Measurements from ENCODE around the gene AGBL4. TPM values are rescaled to one million over a fixed set of nuclear protein-coding genes. Genes with fewer than 3 reads are reported as not detected.
"Not testable (repeated sequence)": the region's sequence is repeated elsewhere in the genome, so short reads cannot be mapped to it uniquely, and the experiment has no call there.

The AGBL4 gene
- total RNA-seq, 1 donor from 2014 or later = not detected

DNA sequence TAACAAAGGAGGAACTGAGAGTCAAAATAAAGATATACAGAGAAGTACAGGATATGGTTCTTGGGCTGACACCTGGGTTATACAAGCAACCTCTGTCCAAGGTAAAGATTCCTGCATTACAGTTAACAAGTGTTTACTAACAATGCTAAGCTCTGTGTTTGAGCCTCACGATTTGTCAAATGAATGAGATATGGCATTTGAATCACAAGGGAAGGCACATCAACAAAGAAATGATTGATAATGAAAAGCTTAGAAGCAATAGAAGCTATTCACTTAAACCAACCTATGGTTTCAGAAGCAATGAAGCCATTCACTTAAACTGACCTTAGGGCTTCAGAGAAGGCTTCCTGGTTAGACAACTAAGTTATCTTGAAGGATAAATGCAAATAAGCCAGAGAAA, 199.5 kb downstream of the AGBL4 start:
- no peak overlapping the region for H3K27ac Mint-ChIP-seq (ENCODE audit: unreplicated experiment)
- no peaks in the 10 kb centered on the region for H3K27me3 Mint-ChIP-seq (ENCODE audit: unreplicated experiment)
- no peak for TF ChIP-seq CTCF (IDR thresholded peaks at IDR 0.05)
- H3K4me1 Mint-ChIP-seq (ENCODE audit: unreplicated experiment) = no peaks in the 10 kb centered on the region
- peaks cover 74% of the 10 kb centered on the region for H3K9me3 Mint-ChIP-seq (ENCODE audit: unreplicated experiment)
- no peaks in the 10 kb centered on the region for H3K36me3 Mint-ChIP-seq (ENCODE audit: unreplicated experiment)
- H3K4me3 Mint-ChIP-seq (ENCODE audit: unreplicated experiment) = no peak overlapping the region
- DNase-seq (ENCODE audit: extremely low spot score, unreplicated experiment) = no peak

DNA sequence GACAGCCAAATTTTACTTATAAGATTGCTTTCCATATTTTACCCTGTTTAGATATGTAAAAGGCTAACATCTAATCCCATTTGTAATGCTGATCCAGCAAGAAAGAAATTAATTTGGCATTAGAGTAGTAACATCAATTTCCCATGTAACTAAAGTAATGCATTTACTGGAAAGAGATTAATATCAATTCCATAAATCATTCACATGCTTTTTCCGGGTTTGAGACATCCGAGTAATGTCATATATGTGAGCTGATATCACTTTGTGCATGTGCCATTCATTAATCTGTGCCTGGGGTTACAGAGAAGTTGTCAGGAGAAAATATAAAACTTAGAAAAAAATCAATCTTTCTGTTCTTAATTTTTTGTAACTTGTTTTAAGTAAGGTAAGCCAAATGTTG, 206.1 kb downstream of the AGBL4 start:
- peaks cover 61% of the 10 kb centered on the region for H3K9me3 Mint-ChIP-seq (ENCODE audit: unreplicated experiment)

GRCh38 chr1:49787013-49787412, 236.7 kb downstream of the AGBL4 start:
- DNase-seq (ENCODE audit: extremely low spot score, unreplicated experiment); H3K4me1 Mint-ChIP-seq (ENCODE audit: unreplicated experiment); H3K4me3 Mint-ChIP-seq (ENCODE audit: unreplicated experiment); H3K27ac Mint-ChIP-seq (ENCODE audit: unreplicated experiment); H3K27me3 Mint-ChIP-seq (ENCODE audit: unreplicated experiment); H3K36me3 Mint-ChIP-seq (ENCODE audit: unreplicated experiment): not testable (repeated sequence)
- peaks cover 33% of the 10 kb centered on the region for H3K9me3 Mint-ChIP-seq (ENCODE audit: unreplicated experiment)

More for the DNA sequence above, 206.1 kb downstream of the AGBL4 start:
- Mint-ChIP-seq H3K36me3 (ENCODE audit: unreplicated experiment) (no peaks in the 10 kb centered on the region), H3K4me3 (ENCODE audit: unreplicated experiment) (no peak overlapping the region), H3K4me1 (ENCODE audit: unreplicated experiment) (no peaks in the 10 kb centered on the region), H3K27me3 (ENCODE audit: unreplicated experiment) (no peaks in the 10 kb centered on the region), H3K27ac (ENCODE audit: unreplicated experiment) (no peak overlapping the region)
- no peak for DNase-seq (ENCODE audit: extremely low spot score, unreplicated experiment)
- no peak for TF ChIP-seq CTCF (IDR thresholded peaks at IDR 0.05)

- no peaks in the 10 kb centered on the region for H3K4me1 Mint-ChIP-seq (ENCODE audit: unreplicated experiment)
- no peak overlapping the region for H3K27ac Mint-ChIP-seq (ENCODE audit: unreplicated experiment)
- TF ChIP-seq CTCF (IDR thresholded peaks at IDR 0.05) = no peak
- H3K36me3 Mint-ChIP-seq (ENCODE audit: unreplicated experiment) = no peaks in the 10 kb centered on the region
- no peak overlapping the region for H3K4me3 Mint-ChIP-seq (ENCODE audit: unreplicated experiment)
- DNase-seq (ENCODE audit: extremely low spot score, unreplicated experiment) = no peak
- no peaks in the 10 kb centered on the region for H3K27me3 Mint-ChIP-seq (ENCODE audit: unreplicated experiment)
- H3K9me3 Mint-ChIP-seq (ENCODE audit: unreplicated experiment) = peaks cover 67% of the 10 kb centered on the region
Measured at GRCh38 chr1:49765034-49765433, 258.7 kb downstream of the AGBL4 start.

DNA sequence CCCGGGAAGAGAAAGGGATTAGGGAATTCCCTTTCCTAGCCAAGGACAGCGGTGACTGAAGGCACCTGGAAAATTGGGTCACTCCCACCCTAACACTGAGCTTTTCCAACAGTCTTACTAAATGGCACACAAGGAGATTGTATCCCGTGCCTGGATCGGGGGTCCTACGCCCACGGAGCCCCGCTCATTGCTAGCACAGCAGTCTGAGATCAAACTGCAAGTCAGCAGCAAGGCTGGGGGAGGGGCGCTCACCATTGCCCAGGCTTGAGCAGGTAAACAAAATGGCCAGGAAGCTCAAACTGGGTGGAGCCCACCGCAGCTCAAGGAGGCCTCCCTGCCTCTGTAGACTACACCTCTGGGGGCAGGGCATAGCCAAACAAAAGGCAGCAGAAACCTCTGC, 285.6 kb downstream of the AGBL4 start:
- H3K27me3 Mint-ChIP-seq (ENCODE audit: unreplicated experiment); H3K4me1 Mint-ChIP-seq (ENCODE audit: unreplicated experiment); H3K4me3 Mint-ChIP-seq (ENCODE audit: unreplicated experiment); DNase-seq (ENCODE audit: extremely low spot score, unreplicated experiment); H3K27ac Mint-ChIP-seq (ENCODE audit: unreplicated experiment); H3K36me3 Mint-ChIP-seq (ENCODE audit: unreplicated experiment): not testable (repeated sequence)
- H3K9me3 Mint-ChIP-seq (ENCODE audit: unreplicated experiment) = peaks cover 50% of the 10 kb centered on the region

- TF ChIP-seq CTCF (IDR thresholded peaks at IDR 0.05) = no peak
- Mint-ChIP-seq H3K36me3 (ENCODE audit: unreplicated experiment) (no peaks in the 10 kb centered on the region), H3K4me3 (ENCODE audit: unreplicated experiment) (no peak overlapping the region), H3K27ac (ENCODE audit: unreplicated experiment) (no peak overlapping the region), H3K9me3 (ENCODE audit: unreplicated experiment) (peaks cover 57% of the 10 kb centered on the region), H3K4me1 (ENCODE audit: unreplicated experiment) (no peaks in the 10 kb centered on the region), H3K27me3 (ENCODE audit: unreplicated experiment) (no peaks in the 10 kb centered on the region)
- DNase-seq (ENCODE audit: extremely low spot score, unreplicated experiment) = no peak
Measured at GRCh38 chr1:49728377-49728776, 295.4 kb downstream of the AGBL4 start.

Data from osteocyte (in vitro differentiated cells).